ENCODE data around the gene LCA5L. TPM values are rescaled to one million over a fixed set of nuclear protein-coding genes. Genes with fewer than 3 reads are reported as not detected.

LCA5L gene
- total and polyA plus RNA-seq, 10 of the 15 experiments (the other 5 are each of a cell fraction or from before 2014, with no cell fraction given): 0.18 to 0.55 (median 0.27) TPM; not detected in 2

GRCh38 chr21:39386899-39387298 is 58.7 kb downstream of the LCA5L start:
- BruUV-seq (replicated peaks): no TSS peak

More at GRCh38 chr21:39386899-39387298, 58.7 kb downstream of the LCA5L start:
- ChIA-PET SMC1A (ENCODE audit: uncharacterized antibody, unreplicated experiment) (interaction anchor here (0.6 to 1.6 kb wide), 10 partner anchors 13 to 188 kb away, joined by 3 to 6 read pairs (median 4); no protein-coding TSS in a partner anchor), POLR2A (interaction anchor here (1.0 kb wide), 1 partner anchor 204 kb away, joined by 3 read pairs; the partner anchor contains the start of gene PSMG1), CTCF (interaction anchor here (0.8 to 1.7 kb wide), 7 partner anchors 12 to 249 kb away, joined by 3 to 23 read pairs (median 6); partner anchors contain the start of genes BRWD1 and HMGN1), RAD21 (ENCODE audit: unreplicated experiment) (interaction anchor here (0.8 to 1.6 kb wide), 8 partner anchors 13 to 201 kb away, joined by 3 to 10 read pairs (median 5); partner anchors contain the start of gene HMGN1)
- TF ChIP-seq IRF3 (IDR thresholded peaks at IDR 0.05) (no peak), NFYA (IDR thresholded peaks at IDR 0.05; ENCODE audit: borderline replicate concordance, low read depth, low read length) (no peak), PBX3 (IDR thresholded peaks at IDR 0.05; ENCODE audit: insufficient replicate concordance, low read depth, low read length) (no peak), RB1 (IDR thresholded peaks at IDR 0.05; ENCODE audit: borderline replicate concordance) (no peak), RUNX3 (IDR thresholded peaks at IDR 0.05; ENCODE audit: low read length) (no peak), CHD4 (IDR thresholded peaks at IDR 0.05) (no peak), RFX5 (IDR thresholded peaks at IDR 0.05; ENCODE audit: low read depth, low read length) (no peak), CBX5 (IDR thresholded peaks at IDR 0.05; ENCODE audit: low read depth) (no peak)
- no peaks in the 10 kb centered on the region for H3K27me3 ChIP-seq (replicated peaks in 1 of 2; ENCODE audit: control insufficient read depth in 2 of 2, insufficient read depth in 2 of 2, low read length in 1 of 2)
- peak overlapping the region; percentile 58 for H3K27ac ChIP-seq (ENCODE audit: control insufficient read depth, insufficient read depth)
- 67% methylated on average over 11 of the region's 11 CpGs for WGBS (ENCODE audit: insufficient coverage, insufficient replicate concordance, low lambda C conversion rate, missing lambda C conversion rate)
- H3K4me3 ChIP-seq: peak overlapping the region; percentile 71; the same call in 1 of the 2 replicates
- peak overlapping the region; percentile 87; the same call in 1 of the 2 replicates for H2AFZ ChIP-seq (ENCODE audit: control insufficient read depth, low read depth, low read length)
- peaks cover 17% of the 10 kb centered on the region for H3K79me2 ChIP-seq (ENCODE audit: control insufficient read depth, insufficient read depth, low read length)
- DNase-seq (ENCODE audit: low read depth, low spot score) (no peak), ATAC-seq (no peak), FAIRE-seq (no peak)
- H4K20me1 ChIP-seq (ENCODE audit: control insufficient read depth, insufficient read depth): no peaks in the 10 kb centered on the region
- H3K4me2 ChIP-seq (ENCODE audit: control insufficient read depth, insufficient read depth): peak overlapping the region; percentile 91
- intact Hi-C loops (cut with micrococcal nuclease; ENCODE audit: unreplicated experiment): loop anchor here (5.0 kb wide), 2 partner anchors 75 to 205 kb away; partner anchors contain the start of genes BRWD1 and PSMG1
- H3K9ac ChIP-seq (ENCODE audit: control insufficient read depth, insufficient read depth, low read length): peak overlapping the region; percentile 53
- H3K9me3 ChIP-seq (replicated peaks; ENCODE audit: control insufficient read depth, insufficient read depth, low read length): no peaks in the 10 kb centered on the region
- peaks cover 9% of the 10 kb centered on the region for H3K4me1 ChIP-seq (ENCODE audit: control insufficient read depth, insufficient read depth, low read length)
- peaks cover under 1 to 3% of the 10 kb centered on the region in 2 experiments for H3K36me3 ChIP-seq (ENCODE audit: control insufficient read depth in 2 of 2, insufficient read depth in 2 of 2, low read length in 1 of 2)
- in situ Hi-C loops (cut with MboI): loop anchor here (5.0 kb wide), 1 partner anchor 205 kb away; the partner anchor contains the start of gene PSMG1

Data from GM12878 (cell line).